Adrenal gland (tissue), 5 donors: ENCODE results near the gene MSRB3.

ENCODE experiments used
- CTCF ChIP-seq, 6 experiments: fragments of 450-650 bp in 4 of 6; fragments of 200-600 bp in 2 of 6; sonication (generic) in 1 of 6; IDR thresholded peaks; 1 replicate in 5 of 6; 2 replicates in 1 of 6; pipeline versions ENCODE4 v1.5.1 to v1.8.0; 2016 to 2021; ENCODE audit warnings: antibody characterized with exemption in 6 of 6, mild to moderate bottlenecking in 2 of 6, moderate library complexity in 1 of 6
- POLR2A ChIP-seq, 2 donors: fragments of 450-650 bp; IDR thresholded peaks; one replicate each; pipeline ENCODE4 v1.6.1; 2017; ENCODE audit warnings: antibody characterized with exemption in 2 of 2, mild to moderate bottlenecking in 2 of 2, moderate library complexity in 1 of 2
- donor health status: DM: no; HTN: no; CAD: no.

DNA sequence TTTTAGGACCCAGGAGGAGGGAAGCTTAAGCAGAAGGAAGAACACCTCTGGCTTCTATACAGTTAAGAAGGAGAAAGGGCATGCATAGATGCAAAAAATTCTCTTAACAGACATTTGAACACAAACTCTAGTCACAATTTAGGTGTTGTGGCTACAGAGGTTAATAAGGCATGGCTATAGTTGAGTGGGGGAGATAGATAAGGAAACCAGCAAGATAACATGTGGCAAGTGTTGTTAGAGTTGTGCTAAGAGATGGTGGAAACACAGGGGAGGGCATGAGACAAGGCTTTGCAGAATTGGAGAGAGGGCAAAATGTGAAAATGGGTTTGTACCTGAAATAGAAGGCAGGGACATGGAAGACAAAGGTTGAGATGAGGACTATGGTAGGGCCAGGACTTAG lies 88.9 kb downstream of the MSRB3 start:
- no peak for TF ChIP-seq CTCF (IDR thresholded peaks at IDR 0.05)
- no peak for TF ChIP-seq POLR2A (IDR thresholded peaks at IDR 0.05)
